ENCODE measurements around the gene MACROD2. TPM values are rescaled to one million over a fixed set of nuclear protein-coding genes. Genes with fewer than 3 reads are reported as not detected.

Gene MACROD2
- polyA plus RNA-seq, 1 donor (not counting 4 experiments of a cell fraction or from before 2014, with no cell fraction given) = 0.71 TPM

GRCh38 chr20:15345287-15345686 is 1350.0 kb downstream of the MACROD2 start:
- no peak for FAIRE-seq
- no peaks in the 10 kb centered on the region for H3K9me1 ChIP-seq (ENCODE audit: control insufficient read depth, extremely low read depth, insufficient read depth, low read length)
- TF ChIP-seq EZH2 (IDR thresholded peaks at IDR 0.05; ENCODE audit: low read length) = no peak
- TF ChIP-seq CTCF (optimal IDR thresholded peaks at IDR 0.05 in 1 of 3, IDR thresholded peaks at IDR 0.05 in 1 of 3, conservative IDR thresholded peaks at IDR 0.05 in 1 of 3; ENCODE audit: extremely low read depth in 1 of 3, insufficient read depth in 2 of 3, low read length in 3 of 3) = no peak
- no peaks in the 10 kb centered on the region for H3K27me3 ChIP-seq (ENCODE audit: control insufficient read depth, extremely low read depth, insufficient read depth, low read length)
- H3K27ac ChIP-seq (ENCODE audit: control insufficient read depth, insufficient read depth, low read length) = no peak overlapping the region
- no peaks in the 10 kb centered on the region for H4K20me1 ChIP-seq (ENCODE audit: control insufficient read depth, extremely low read depth, insufficient read depth, low read length)
- no peaks in the 10 kb centered on the region for H3K79me2 ChIP-seq (ENCODE audit: control insufficient read depth, insufficient read depth, low read length)
- H3K4me3 ChIP-seq (ENCODE audit: control insufficient read depth in 2 of 3, extremely low read depth in 1 of 3, insufficient read depth in 2 of 3, low read depth in 1 of 3, low read length in 3 of 3) = no peak overlapping the region
- no peak overlapping the region for H3K9ac ChIP-seq (ENCODE audit: control insufficient read depth, extremely low read depth, insufficient read depth, low read length)
- dilution Hi-C loops (cut with MboI; ENCODE audit: extremely low pct_ligation_motif_present, low sequenced_read_pairs) = no loop called here
- no peaks in the 10 kb centered on the region for H3K4me1 ChIP-seq (ENCODE audit: control insufficient read depth, extremely low read depth, insufficient read depth, low read length)
- no peaks in the 10 kb centered on the region for H3K36me3 ChIP-seq (ENCODE audit: control insufficient read depth in 2 of 2, extremely low read depth in 1 of 2, insufficient read depth in 2 of 2, low read length in 2 of 2)
- no peak overlapping the region for H3K4me2 ChIP-seq (ENCODE audit: control insufficient read depth, extremely low read depth, insufficient read depth, low read depth, low read length)
- no peaks in the 10 kb centered on the region for H3K9me3 ChIP-seq (ENCODE audit: control insufficient read depth, low read depth, low read length)
- no peak for DNase-seq (ENCODE audit: low read depth, low spot score)
- H2AFZ ChIP-seq (ENCODE audit: control insufficient read depth, low read length) = no peak overlapping the region

- H3K36me3 ChIP-seq (ENCODE audit: control insufficient read depth in 2 of 2, extremely low read depth in 1 of 2, insufficient read depth in 2 of 2, low read length in 2 of 2) = no peaks in the 10 kb centered on the region
- no peak overlapping the region for H2AFZ ChIP-seq (ENCODE audit: control insufficient read depth, low read length)
- H3K27me3 ChIP-seq (ENCODE audit: control insufficient read depth, extremely low read depth, insufficient read depth, low read length) = no peaks in the 10 kb centered on the region
- DNase-seq (ENCODE audit: low read depth, low spot score) = no peak
- no peaks in the 10 kb centered on the region for H3K9me3 ChIP-seq (ENCODE audit: control insufficient read depth, low read depth, low read length)
- H3K4me1 ChIP-seq (ENCODE audit: control insufficient read depth, extremely low read depth, insufficient read depth, low read length) = no peaks in the 10 kb centered on the region
- H3K9me1 ChIP-seq (ENCODE audit: control insufficient read depth, extremely low read depth, insufficient read depth, low read length) = no peaks in the 10 kb centered on the region
- H3K79me2 ChIP-seq (ENCODE audit: control insufficient read depth, insufficient read depth, low read length) = no peaks in the 10 kb centered on the region
- no peaks in the 10 kb centered on the region for H4K20me1 ChIP-seq (ENCODE audit: control insufficient read depth, extremely low read depth, insufficient read depth, low read length)
- no peak overlapping the region for H3K9ac ChIP-seq (ENCODE audit: control insufficient read depth, extremely low read depth, insufficient read depth, low read length)
- no peak overlapping the region for H3K4me3 ChIP-seq (ENCODE audit: control insufficient read depth in 2 of 3, extremely low read depth in 1 of 3, insufficient read depth in 2 of 3, low read depth in 1 of 3, low read length in 3 of 3)
- FAIRE-seq = peak; percentile 71
- dilution Hi-C loops (cut with MboI; ENCODE audit: extremely low pct_ligation_motif_present, low sequenced_read_pairs) = no loop called here
- H3K27ac ChIP-seq (ENCODE audit: control insufficient read depth, insufficient read depth, low read length) = no peak overlapping the region
- H3K4me2 ChIP-seq (ENCODE audit: control insufficient read depth, extremely low read depth, insufficient read depth, low read depth, low read length) = no peak overlapping the region
- TF ChIP-seq EZH2 (IDR thresholded peaks at IDR 0.05; ENCODE audit: low read length) = no peak
- TF ChIP-seq CTCF (optimal IDR thresholded peaks at IDR 0.05 in 1 of 3, IDR thresholded peaks at IDR 0.05 in 1 of 3, conservative IDR thresholded peaks at IDR 0.05 in 1 of 3; ENCODE audit: extremely low read depth in 1 of 3, insufficient read depth in 2 of 3, low read length in 3 of 3) = no peak
These were observed 1351.5 kb downstream of the MACROD2 start for GRCh38 chr20:15346657-15347280.
